Measurements from ENCODE around the gene LIPF. TPM values are rescaled to one million over a fixed set of nuclear protein-coding genes. Genes with fewer than 3 reads are reported as not detected.

The LIPF gene
- polyA plus RNA-seq, 1 of the 3 experiments (the other 2 are of a cell fraction): 0.07 TPM

DNA sequence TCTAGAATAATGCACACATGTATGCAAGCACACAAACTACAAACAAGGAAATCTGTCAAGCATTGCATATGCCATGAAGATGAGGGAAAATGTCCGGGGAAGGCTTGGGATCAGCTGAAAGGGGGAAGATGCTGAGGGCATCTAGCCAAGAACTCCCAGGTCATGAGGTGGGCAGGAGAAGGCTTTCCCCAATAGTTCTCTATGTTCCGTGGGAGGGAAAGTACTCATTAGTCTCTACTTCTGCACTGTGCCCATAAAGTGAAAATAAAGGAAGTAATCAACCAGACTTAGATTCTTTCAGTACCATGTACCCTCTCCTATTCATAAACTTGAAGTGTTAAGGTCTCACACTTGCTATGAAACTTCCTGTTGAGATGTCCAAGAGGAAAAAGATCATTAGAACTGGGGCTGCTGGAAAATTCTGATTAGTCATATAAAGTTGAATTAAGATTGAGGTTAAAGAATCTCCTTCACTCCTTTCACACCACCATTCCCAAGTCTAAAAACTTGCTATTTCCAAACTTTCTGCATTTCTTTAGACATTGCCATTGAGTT lies 17.1 kb upstream of the LIPF start:
- H3K9me3 ChIP-seq: no peaks in the 10 kb centered on the region
- no peak overlapping the region for H3K4me2 ChIP-seq
- no peaks in the 10 kb centered on the region for H3K9me2 ChIP-seq
- POLR2A ChIA-PET: no interaction called here
- DNase-seq: no peak
- H3K79me2 ChIP-seq (ENCODE audit: insufficient read depth): no peaks in the 10 kb centered on the region
- peaks cover 21% of the 10 kb centered on the region for H3F3A ChIP-seq (replicated peaks; ENCODE audit: insufficient read depth)
- no peak overlapping the region for H3K27ac ChIP-seq (ENCODE audit: low read depth in 2 of 2, low read length in 1 of 2)
- H3K4me1 ChIP-seq (ENCODE audit: control insufficient read depth in 1 of 2, insufficient read depth in 2 of 2, low read depth in 1 of 2, low read length in 1 of 2): peaks cover 0 to 11% of the 10 kb centered on the region in 2 experiments; a peak in 2 of 4 replicates
- 91% methylated on average over 2 of the region's 2 CpGs for WGBS (ENCODE audit: low lambda C conversion rate)
- H2AFZ ChIP-seq (ENCODE audit: low read depth): no peak overlapping the region
- CTCF ChIA-PET: interaction anchor here (1.1 kb wide), 1 partner anchor 13 kb away, joined by 3 read pairs; no protein-coding TSS in a partner anchor
- no peak overlapping the region for H3K9ac ChIP-seq
- no peak for TF ChIP-seq TEAD4 (IDR thresholded peaks at IDR 0.05; ENCODE audit: borderline replicate concordance, insufficient read depth)
- TF ChIP-seq JUND (IDR thresholded peaks at IDR 0.05): no peak
- no peaks in the 10 kb centered on the region for H3K36me3 ChIP-seq (replicated peaks in 1 of 2; ENCODE audit: control insufficient read depth in 1 of 2, insufficient read depth in 2 of 2, low read length in 1 of 2)
- H3K4me3 ChIP-seq (ENCODE audit: low read depth in 2 of 2, low read length in 1 of 2): no peak overlapping the region
- H4K20me1 ChIP-seq (ENCODE audit: insufficient read depth): no peaks in the 10 kb centered on the region
- H3K27me3 ChIP-seq (ENCODE audit: insufficient read depth): no peaks in the 10 kb centered on the region

- no peaks in the 10 kb centered on the region for H3K36me3 ChIP-seq (replicated peaks in 1 of 2; ENCODE audit: control insufficient read depth in 1 of 2, insufficient read depth in 2 of 2, low read length in 1 of 2)
- peak overlapping the region; percentile 47; the same call in 1 of the 2 replicates for H3K9ac ChIP-seq
- TF ChIP-seq PBX3 (IDR thresholded peaks at IDR 0.05): peak; percentile 80
- peak; percentile 96 for TF ChIP-seq NFIC (IDR thresholded peaks at IDR 0.05; ENCODE audit: borderline replicate concordance)
- no peak for TF ChIP-seq GATA2 (CRISPR knock-in tag; IDR thresholded peaks at IDR 0.05)
- TF ChIP-seq USF1 (IDR thresholded peaks at IDR 0.05; ENCODE audit: borderline replicate concordance, low read depth): 0 out of 2 replicates have a peak, but pooled peaks have one; percentile 7
- no peak for TF ChIP-seq SMC3 (IDR thresholded peaks at IDR 0.05; ENCODE audit: low read depth, low read length)
- TF ChIP-seq FOSL2 (IDR thresholded peaks at IDR 0.05; ENCODE audit: borderline replicate concordance, low read depth): peak; percentile 93
- peak; percentile 60; the same call in 1 of the 2 replicates for TF ChIP-seq RXRA (IDR thresholded peaks at IDR 0.05; ENCODE audit: borderline replicate concordance, low read depth)
- TF ChIP-seq USF2 (IDR thresholded peaks at IDR 0.05; ENCODE audit: borderline replicate concordance, low read depth, low read length): no peak
- peak; percentile 92 for TF ChIP-seq JUND (IDR thresholded peaks at IDR 0.05)
- TF ChIP-seq ZBTB33 (IDR thresholded peaks at IDR 0.05; ENCODE audit: borderline replicate concordance, low read depth): no peak
- peak; percentile 91 for TF ChIP-seq TCF12 (IDR thresholded peaks at IDR 0.05)
- TF ChIP-seq MEF2A (IDR thresholded peaks at IDR 0.05; ENCODE audit: borderline replicate concordance, low read depth): 0 out of 2 replicates have a peak, but pooled peaks have one; percentile 49
- peak; percentile 89 for TF ChIP-seq FOXM1 (IDR thresholded peaks at IDR 0.05; ENCODE audit: low read depth)
- peak in 1 of 2 experiments; percentile 87; a peak in 2 of 4 replicates for TF ChIP-seq EP300 (IDR thresholded peaks at IDR 0.05; ENCODE audit: borderline replicate concordance in 1 of 2, low read depth in 1 of 2, low read length in 1 of 2)
- TF ChIP-seq YY1 (IDR thresholded peaks at IDR 0.05; ENCODE audit: low read depth): peak; percentile 40; the same call in 1 of the 2 replicates
- TF ChIP-seq MAX (IDR thresholded peaks at IDR 0.05; ENCODE audit: low read depth): 0 out of 2 replicates have a peak, but pooled peaks have one; percentile 9
- peak; percentile 62; the same call in 1 of the 2 replicates for TF ChIP-seq POLR2AphosphoS5 (IDR thresholded peaks at IDR 0.05; ENCODE audit: low read depth, low read length)
- TF ChIP-seq TEAD4 (IDR thresholded peaks at IDR 0.05; ENCODE audit: borderline replicate concordance, insufficient read depth): peak; percentile 90
- no peak for DNase-seq
- H3K9me3 ChIP-seq: no peaks in the 10 kb centered on the region
- H3K4me1 ChIP-seq (ENCODE audit: control insufficient read depth in 1 of 2, insufficient read depth in 2 of 2, low read depth in 1 of 2, low read length in 1 of 2): peaks cover 0 to 19% of the 10 kb centered on the region in 2 experiments; a peak in 3 of 4 replicates
- peak overlapping the region; percentile 31; the same call in 1 of the 2 replicates for H2AFZ ChIP-seq (ENCODE audit: low read depth)
- H3K79me2 ChIP-seq (ENCODE audit: insufficient read depth): no peaks in the 10 kb centered on the region
- H3K9me2 ChIP-seq: no peaks in the 10 kb centered on the region
- no peaks in the 10 kb centered on the region for H3K27me3 ChIP-seq (ENCODE audit: insufficient read depth)
- peak overlapping the region; percentile 47; the same call in 1 of the 2 replicates for H3K4me2 ChIP-seq
- no peak overlapping the region for H3K4me3 ChIP-seq (ENCODE audit: low read depth in 2 of 2, low read length in 1 of 2)
- H3F3A ChIP-seq (replicated peaks; ENCODE audit: insufficient read depth): peaks cover 30% of the 10 kb centered on the region
- H3K27ac ChIP-seq (ENCODE audit: low read depth in 2 of 2, low read length in 1 of 2): peak overlapping the region; percentile 75 to 95; a peak in 3 of 4 replicates
- ChIA-PET CTCF (interaction anchor here (1.0 kb wide), 1 partner anchor 15 kb away, joined by 3 read pairs; no protein-coding TSS in a partner anchor), POLR2A (no interaction called here)
- H4K20me1 ChIP-seq (ENCODE audit: insufficient read depth): no peaks in the 10 kb centered on the region
Observed at GRCh38 chr10:88651101-88651551, 13.1 kb upstream of the LIPF start.

All from SK-N-SH (cell line).